GM12891 (cell line): Measurements from ENCODE around the gene THEM4.

Experiments used
- PAX5 ChIP-seq: IDR thresholded peaks from 2 replicates; pipeline ENCODE4 v1.6.1; 2011; ENCODE audit warnings: low read length, moderate library complexity, mild to moderate bottlenecking; ENCODE audit not compliant: insufficient read depth, severe bottlenecking
- POLR2A ChIP-seq: IDR thresholded peaks from 2 replicates; pipeline ENCODE4 v1.6.1; 2011; ENCODE audit warnings: low read depth, low read length, control low read depth
- POLR2AphosphoS5 ChIP-seq: IDR thresholded peaks from 2 replicates; pipeline ENCODE4 v1.6.1; 2011; ENCODE audit warnings: low read depth, low read length, control low read depth
- POU2F2 ChIP-seq: IDR thresholded peaks from 2 replicates; pipeline ENCODE4 v1.6.1; 2011; ENCODE audit warnings: low read depth, mild to moderate bottlenecking, control low read depth, low read length, moderate library complexity
- SPI1 ChIP-seq: IDR thresholded peaks from 2 replicates; pipeline ENCODE4 v1.6.1; 2011; ENCODE audit warnings: low read depth, low read length, control low read depth
- TAF1 ChIP-seq: IDR thresholded peaks from 2 replicates; pipeline ENCODE4 v1.6.1; 2011; ENCODE audit warnings: low read depth, low read length, control low read depth

DNA sequence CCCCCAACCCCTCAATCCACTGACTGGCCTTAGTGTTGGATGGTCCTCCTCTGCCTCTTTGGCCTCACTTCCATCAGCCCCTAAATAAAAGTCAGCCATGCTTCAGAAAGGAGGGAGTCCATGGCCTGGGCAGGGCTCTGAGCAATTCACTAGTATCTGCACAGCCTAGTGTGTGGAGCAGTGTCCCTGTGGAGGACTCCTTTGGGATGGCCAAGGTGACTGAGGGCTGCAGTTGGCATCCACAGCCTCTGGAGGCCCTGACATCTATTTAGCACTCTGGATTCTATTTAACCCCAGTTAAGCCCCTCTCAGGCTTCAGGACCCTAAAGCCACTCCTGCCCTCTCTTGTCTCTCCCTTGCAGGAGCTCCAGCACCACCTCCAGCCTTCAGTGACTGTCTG lies 59.4 kb downstream of the THEM4 start:
- TF ChIP-seq POLR2AphosphoS5 (no peak), TAF1 (no peak), POLR2A (no peak), SPI1 (no peak), POU2F2 (no peak), PAX5 (no peak)
